Measurements from ENCODE around the gene DLX2. TPM values are rescaled to one million over a fixed set of nuclear protein-coding genes. Genes with fewer than 3 reads are reported as not detected.
"Not testable (repeated sequence)": the region's sequence is repeated elsewhere in the genome, so short reads cannot be mapped to it uniquely, and the experiment has no call there.

Gene DLX2
- total RNA-seq, 1 experiment from 2014 or later: 0.75 TPM

- DNase-seq (ENCODE audit: low read depth): no peak
Measured at GRCh38 chr2:172083628-172084394, 18.9 kb downstream of the DLX2 start.

GRCh38 chr2:172082944-172083627, 19.6 kb downstream of the DLX2 start:
- DNase-seq (ENCODE audit: low read depth): no peak

GRCh38 chr2:172082105-172082943, 20.4 kb downstream of the DLX2 start:
- DNase-seq (ENCODE audit: low read depth): no peak

GRCh38 chr2:172081221-172082022, 21.3 kb downstream of the DLX2 start:
- no peak for DNase-seq (ENCODE audit: low read depth)

- DNase-seq (ENCODE audit: low read depth): no peak
Measured at GRCh38 chr2:172080641-172081220, 22.0 kb downstream of the DLX2 start.

GRCh38 chr2:172079838-172080640, 22.7 kb downstream of the DLX2 start:
- no peak for DNase-seq (ENCODE audit: low read depth)

- no peak for DNase-seq (ENCODE audit: low read depth)
Measured at GRCh38 chr2:172079416-172079815, 23.3 kb downstream of the DLX2 start.

- DNase-seq (ENCODE audit: low read depth): no peak
Measured at GRCh38 chr2:172074254-172074653, 28.4 kb downstream of the DLX2 start.

GRCh38 chr2:172073518-172073917, 29.2 kb downstream of the DLX2 start:
- DNase-seq (ENCODE audit: low read depth): no peak

GRCh38 chr2:172072706-172073105, 30.0 kb downstream of the DLX2 start:
- DNase-seq (ENCODE audit: low read depth): no peak

GRCh38 chr2:172072303-172072702, 30.4 kb downstream of the DLX2 start:
- DNase-seq (ENCODE audit: low read depth): no peak

- no peak for DNase-seq (ENCODE audit: low read depth)
Measured at GRCh38 chr2:172070936-172071335, 31.8 kb downstream of the DLX2 start.

GRCh38 chr2:172067905-172068304, 34.8 kb downstream of the DLX2 start:
- not testable (repeated sequence) for DNase-seq (ENCODE audit: low read depth)

- no peak for DNase-seq (ENCODE audit: low read depth)
Measured at GRCh38 chr2:172066394-172066886, 36.3 kb downstream of the DLX2 start.

- DNase-seq (ENCODE audit: low read depth): no peak
Measured at GRCh38 chr2:172065111-172065510, 37.6 kb downstream of the DLX2 start.

GRCh38 chr2:172063446-172063845, 39.3 kb downstream of the DLX2 start:
- no peak for DNase-seq (ENCODE audit: low read depth)

- no peak for DNase-seq (ENCODE audit: low read depth)
Measured at GRCh38 chr2:172062402-172063004, 40.2 kb downstream of the DLX2 start.

GRCh38 chr2:172060118-172060517, 42.6 kb downstream of the DLX2 start:
- DNase-seq (ENCODE audit: low read depth): not testable (repeated sequence)

- DNase-seq (ENCODE audit: low read depth): no peak
Measured at GRCh38 chr2:172058660-172059059, 44.0 kb downstream of the DLX2 start.

All from LHCN-M2 (cell line).